Stimulated activated CD8-positive, alpha-beta memory T cell treated with anti-CD3 and anti-CD28 coated beads, Interleukin-7, amount 100 ng/mL, for 48 hours (primary cell): ENCODE measurements around the gene ST8SIA1.

Experiments
- DNase-seq, 2 donors: peaks; one replicate each; pipeline ENCODE4 v3.0.0-alpha.2; 2020; ENCODE audit warnings: low read depth in 1 of 2; ENCODE audit errors: extremely low read depth in 1 of 2

ST8SIA1 gene

DNA sequence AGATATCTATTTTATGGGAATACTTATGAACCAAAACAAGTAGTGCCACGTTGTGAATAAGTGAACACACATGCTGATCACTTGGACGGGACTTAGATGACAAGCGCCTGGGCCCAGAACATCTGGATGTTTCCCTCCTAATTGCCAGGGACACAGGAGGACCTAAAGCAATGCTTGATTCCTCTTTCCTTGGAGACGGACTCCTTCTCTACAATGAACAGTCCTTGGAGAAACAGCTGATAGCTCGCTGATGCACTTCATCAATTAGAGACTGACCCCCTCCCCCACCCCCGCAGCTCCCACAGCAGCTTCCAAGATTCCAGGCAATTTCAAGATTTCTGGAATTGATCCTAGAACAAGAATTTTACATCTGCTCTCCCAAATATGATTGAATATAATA is 86.4 kb downstream of the ST8SIA1 start:
- DNase-seq: no peak

DNA sequence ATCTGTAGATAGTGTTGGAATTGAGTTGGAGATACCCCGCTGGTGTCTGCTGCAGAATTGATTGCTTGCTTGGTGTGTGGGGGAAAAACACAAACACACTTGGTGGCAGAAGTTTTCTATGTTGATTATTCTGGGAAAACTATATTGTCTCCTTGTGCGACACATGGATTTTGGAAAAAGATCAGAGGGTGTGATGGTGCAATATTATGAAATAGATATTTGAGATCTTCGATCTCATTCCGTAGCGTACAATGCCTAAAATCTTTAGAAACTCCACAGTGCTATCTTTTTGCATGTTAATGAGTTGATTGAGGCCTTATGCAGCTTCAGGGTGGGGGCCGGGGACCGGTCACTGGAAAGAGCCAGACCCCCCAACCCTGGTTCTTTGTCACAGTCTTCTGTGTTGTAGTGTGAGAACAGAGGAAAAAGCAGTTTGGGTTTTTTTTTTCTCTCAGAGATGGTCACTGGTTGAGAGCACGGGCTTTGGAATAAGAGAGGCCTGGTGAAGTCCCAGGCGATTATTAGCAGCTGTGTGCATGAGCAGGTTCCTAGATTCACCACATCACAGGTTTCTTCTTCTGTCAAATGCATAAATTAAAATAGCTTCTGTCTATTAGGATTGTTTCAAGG is 88.2 kb downstream of the ST8SIA1 start:
- no peak for DNase-seq

- no peak for DNase-seq
Measured at GRCh38 chr12:22242726-22243125, 91.8 kb downstream of the ST8SIA1 start.

DNA sequence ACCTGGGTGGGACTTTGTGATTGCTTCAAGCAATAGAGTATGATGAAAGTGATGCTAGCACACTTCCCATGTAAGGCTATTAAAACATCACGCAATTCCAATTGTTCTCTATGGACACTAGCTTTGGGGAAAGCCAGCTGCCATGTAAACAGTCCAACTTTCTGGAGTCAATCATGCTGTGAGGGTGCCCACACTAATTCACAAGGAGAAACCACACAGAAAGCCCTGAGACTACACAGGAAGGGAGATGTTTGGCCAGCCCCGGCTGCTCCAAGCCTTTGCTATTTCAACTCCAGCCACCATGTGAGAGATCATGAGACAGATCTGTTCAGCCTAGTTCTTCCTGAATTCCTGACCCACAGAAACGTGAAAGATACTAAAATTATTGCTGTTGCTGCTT is 96.3 kb downstream of the ST8SIA1 start:
- no peak for DNase-seq

DNA sequence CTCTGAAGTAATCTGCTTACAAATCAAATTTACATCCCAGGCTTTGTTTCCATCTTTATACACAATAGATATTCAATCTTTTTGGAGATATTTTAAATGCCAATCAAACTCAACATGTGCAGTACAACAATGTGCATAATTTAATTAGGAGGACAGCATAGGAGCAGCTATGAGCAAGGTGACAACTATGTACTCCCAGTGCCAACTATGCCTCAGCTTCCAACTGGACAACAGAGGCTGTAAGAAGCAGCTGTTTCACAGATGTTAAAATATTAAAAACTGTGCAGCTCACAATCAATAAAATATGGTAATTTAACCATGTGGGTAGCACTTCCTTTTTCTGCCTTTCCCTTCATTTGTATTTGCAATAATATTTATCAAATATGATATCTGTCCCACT is 99.9 kb downstream of the ST8SIA1 start:
- DNase-seq: no peak

GRCh38 chr12:22231836-22232235 is 102.7 kb downstream of the ST8SIA1 start:
- DNase-seq: no peak

DNA sequence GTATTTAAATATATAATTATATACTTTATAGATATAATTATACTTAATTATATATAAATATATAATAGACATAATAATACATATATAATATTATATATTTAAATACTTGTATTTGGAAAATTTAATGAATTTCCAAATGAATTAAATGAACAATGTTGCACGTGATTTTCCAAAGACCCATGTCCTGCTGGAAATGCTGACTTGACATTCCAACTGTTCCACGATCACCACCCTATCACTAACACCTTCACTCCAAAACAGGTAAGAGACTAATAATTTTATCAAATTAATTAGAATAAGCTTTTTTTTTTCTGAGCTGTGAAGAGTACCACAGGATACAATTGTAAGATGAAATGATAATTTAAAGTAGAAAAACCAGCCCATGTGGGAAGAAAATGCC is 103.4 kb downstream of the ST8SIA1 start:
- DNase-seq: no peak

GRCh38 chr12:22230280-22230794 is 104.2 kb downstream of the ST8SIA1 start:
- DNase-seq: no peak

DNA sequence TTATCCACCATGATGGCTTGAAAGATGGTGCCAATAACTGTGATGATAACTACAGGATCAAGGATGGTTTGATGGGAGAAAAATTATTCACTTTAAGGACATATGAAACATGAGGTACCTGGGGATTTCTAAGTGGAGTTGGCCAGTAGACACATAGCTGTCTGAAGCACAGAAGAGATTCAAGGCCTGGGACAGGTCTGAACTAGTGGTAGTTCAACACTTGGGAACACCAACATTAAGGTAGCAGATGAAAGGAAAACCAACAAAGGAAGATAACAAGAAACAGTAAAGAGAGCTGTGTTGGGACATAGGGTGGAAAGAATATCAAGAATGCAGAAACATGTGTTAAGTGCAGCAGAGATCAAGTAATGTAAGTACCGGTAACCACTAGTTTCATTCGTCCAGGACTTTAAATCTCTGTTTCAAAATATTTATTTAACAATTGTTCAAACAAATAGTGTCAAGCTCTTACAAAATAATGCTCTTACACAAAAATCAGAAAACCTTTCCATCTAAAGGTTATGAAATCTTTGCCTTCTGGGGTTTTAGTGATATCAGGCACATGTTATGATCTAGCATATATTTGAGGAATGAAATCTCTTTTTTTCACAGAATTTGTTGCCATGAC is 104.7 kb downstream of the ST8SIA1 start:
- DNase-seq: no peak

DNA sequence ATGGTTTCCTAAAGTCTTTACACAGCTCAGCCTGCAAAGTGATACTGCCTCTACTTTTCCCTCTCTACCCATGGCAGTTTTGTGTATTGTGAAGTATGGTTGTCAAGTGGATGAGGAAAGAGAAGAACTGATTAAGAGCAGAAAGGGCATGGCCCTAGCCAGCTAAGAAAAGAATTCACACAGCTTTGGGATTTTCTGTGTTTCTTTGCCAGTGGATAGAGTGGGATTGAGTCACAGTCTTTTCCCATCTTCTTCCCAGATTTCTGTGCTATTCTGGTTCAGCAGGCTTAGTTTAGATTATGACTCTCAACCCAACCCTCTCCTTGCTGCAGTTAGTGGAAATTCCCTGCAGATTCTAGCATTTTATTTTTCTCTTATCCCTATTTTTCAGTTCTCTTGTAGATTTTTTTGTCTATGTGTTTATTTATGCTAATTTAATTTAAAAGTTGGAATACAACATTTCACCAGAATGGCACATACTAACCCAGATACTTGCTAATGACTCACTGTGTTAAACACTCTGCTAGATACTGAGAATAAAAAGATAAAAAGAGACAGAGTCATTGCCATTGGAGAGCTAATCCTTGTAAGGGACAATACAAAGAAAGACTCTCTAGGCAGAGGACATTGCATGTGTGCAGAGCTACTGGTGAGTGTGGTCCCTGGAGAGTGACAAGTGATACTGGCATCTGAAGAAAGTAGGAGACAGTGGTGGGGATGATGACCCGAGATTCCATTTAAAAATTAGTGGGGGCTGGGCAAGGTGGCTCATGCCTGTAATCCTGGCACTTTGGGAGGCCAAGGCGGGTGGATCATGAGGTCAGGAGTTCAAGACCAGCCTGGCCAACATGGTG is 106.3 kb downstream of the ST8SIA1 start:
- DNase-seq: no peak

GRCh38 chr12:22223356-22223755 is 111.2 kb downstream of the ST8SIA1 start:
- no peak for DNase-seq

- DNase-seq: no peak
Measured at GRCh38 chr12:22217556-22217955, 117.0 kb downstream of the ST8SIA1 start.

DNA sequence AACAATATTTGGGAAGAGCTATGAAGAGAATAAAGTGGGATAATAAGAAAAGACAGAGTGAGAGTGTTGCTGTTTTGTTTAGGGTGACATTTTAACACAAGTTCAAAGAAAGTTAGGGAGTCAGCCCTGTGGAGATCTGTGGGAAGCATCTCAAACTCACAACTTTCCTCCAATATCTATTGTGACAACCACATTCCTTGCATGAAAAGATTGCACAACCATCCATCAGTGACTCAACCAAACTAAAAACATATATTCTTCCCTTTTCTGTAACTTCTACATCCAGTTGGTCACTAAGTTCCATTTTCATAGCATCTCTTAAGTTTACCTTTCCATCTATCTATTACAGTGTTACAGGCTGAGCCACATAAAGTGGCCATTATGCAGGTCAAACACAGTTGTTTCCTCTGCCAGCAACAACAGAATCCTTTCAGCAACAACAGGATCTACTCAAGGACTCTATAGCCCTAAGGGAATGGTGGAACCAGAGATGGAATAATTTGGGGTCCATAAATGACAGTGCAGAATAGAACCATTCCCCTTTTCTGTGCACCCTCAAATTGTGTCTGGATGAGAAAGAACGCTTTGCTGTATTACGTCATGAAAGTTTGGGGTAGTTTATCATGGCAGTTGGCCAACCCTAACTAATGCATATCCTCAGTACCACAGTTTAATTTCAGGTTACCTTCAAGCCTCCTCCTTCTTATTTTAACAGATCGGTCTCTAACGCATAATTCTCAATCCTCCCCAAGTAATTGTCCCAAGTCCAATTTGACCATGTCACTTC is 118.8 kb downstream of the ST8SIA1 start:
- no peak for DNase-seq

- DNase-seq: no peak
Measured at GRCh38 chr12:22211128-22211527, 123.4 kb downstream of the ST8SIA1 start.

- DNase-seq: no peak
Measured at GRCh38 chr12:22209422-22209821, 125.1 kb downstream of the ST8SIA1 start.

DNA sequence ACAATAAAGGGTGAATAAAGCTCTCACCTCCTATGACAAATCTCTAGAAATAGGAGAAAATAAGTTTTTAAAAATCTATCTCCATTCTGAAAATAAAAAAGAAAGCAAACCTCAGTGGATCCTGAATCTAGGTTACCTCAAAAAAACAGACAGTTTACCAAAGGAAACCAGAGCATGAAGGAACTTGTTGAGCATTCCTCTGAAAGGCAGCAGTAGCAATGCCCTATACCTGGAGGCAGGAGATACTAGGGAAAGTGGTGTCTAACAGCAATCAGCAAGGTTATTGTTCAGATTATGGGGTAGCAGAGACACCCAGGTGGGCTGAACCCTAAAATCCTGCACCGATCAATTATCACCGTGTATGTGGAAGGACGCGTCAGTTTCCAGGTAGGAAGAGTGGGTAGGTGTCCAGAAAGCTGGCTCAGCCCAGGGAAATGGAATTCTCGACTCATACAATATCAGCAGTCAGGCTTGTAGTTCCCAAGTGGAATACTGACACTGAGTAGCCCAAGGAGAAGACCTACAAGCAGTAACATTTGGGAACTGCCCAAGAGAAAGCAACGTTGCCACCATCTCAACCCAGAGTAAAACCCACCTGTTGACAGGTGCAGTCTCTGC is 128.3 kb downstream of the ST8SIA1 start:
- no peak for DNase-seq

GRCh38 chr12:22204391-22204790 is 130.1 kb downstream of the ST8SIA1 start:
- DNase-seq: no peak

DNA sequence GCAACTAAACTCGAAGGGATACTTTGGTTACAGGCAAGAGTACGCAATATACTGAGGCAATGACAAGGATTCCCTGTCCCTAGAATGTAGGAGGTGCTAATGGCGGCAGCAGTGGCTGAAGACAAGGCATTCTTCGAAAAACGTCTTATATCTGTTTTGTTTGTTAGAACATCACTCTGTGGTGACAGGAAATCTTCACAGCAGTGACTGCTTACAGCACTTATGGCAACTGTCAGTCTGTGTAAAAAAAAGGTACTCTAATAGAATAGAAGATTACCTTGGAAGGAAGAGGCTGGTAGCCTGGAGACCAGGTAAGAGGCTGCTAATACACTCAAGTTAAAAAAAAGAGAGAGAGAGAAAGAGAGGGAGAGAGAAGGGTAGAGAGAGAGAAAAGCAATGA is 131.7 kb downstream of the ST8SIA1 start:
- DNase-seq: no peak

DNA sequence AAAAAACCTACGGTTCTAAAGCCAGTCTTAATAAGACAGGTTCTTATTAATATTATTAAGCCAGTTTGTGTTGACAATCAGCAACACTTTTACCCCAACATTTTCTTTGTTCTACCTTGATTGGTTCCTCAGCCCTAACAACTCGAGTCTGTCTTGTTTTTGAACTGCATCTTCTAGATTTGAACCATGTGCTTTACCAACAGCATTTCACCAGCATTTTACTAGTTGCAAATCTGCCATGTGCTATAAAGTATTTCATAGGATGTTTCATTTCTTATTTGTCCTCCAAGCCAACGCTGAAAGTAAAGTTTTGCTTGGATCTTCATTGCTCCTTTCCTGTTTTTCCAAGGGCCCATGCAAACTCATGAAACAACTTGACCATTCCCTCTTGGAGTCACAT is 133.4 kb downstream of the ST8SIA1 start:
- DNase-seq: no peak

GRCh38 chr12:22196236-22196635 is 138.3 kb downstream of the ST8SIA1 start:
- DNase-seq: no peak

DNA sequence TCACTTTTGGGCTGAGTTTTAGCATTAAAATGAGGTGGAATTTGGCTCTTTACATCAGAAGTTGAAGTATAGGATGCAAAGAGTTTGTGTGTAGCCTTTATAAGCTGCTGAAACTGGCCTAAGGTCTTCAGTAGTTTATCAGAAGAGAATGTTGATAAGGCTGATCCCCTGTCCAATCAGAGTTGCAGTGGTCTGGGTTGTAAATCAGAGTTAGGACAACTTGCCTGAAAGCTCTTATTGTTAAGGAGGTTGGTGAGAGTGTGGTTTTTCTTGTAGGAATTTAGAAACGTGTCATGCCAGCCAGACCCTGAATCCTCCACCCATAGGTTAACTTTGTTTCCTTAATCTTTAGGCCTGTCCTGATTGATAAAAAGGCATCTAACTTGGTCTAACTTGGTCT is 143.5 kb downstream of the ST8SIA1 start:
- DNase-seq: no peak
